HCT116 (cell line): ENCODE results near the gene DNAJB9. TPM values are rescaled to one million over a fixed set of nuclear protein-coding genes. Genes with fewer than 3 reads are reported as not detected.

ENCODE experiments used
- ATAC-seq: fragments of 200-7000 bp; cut with Tn5 transposase; 2 replicates; pipeline ENCODE4 v1.9.1; 2020; ENCODE audit warnings: mild to moderate bottlenecking, moderate library complexity
- BruUV-seq: library from RNA; stranded (reverse); fragments of 400-500 nt; replicated peaks from 2 replicates; lab custom pipeline; 2021; lab: Mats Ljungman, UMichigan
- CTCF ChIA-PET: fragments of 300-600 bp; sonication (Branson Sonifier 250); formaldehyde crosslinking; loops from one replicate; lab custom pipeline; 2021; ENCODE audit warnings: antibody characterized with exemption; lab: Charles Lee
- POLR2A ChIA-PET: fragments of 300-600, 350-600 bp; sonication (Branson Sonifier 250); formaldehyde crosslinking; loops from one replicate; lab custom pipeline; 2021; ENCODE audit warnings: antibody characterized with exemption; lab: Charles Lee
- RAD21 ChIA-PET, 2 experiments: fragments of 300-600 bp; sonication (Branson Sonifier 250); formaldehyde crosslinking; loops; one replicate each; lab custom pipeline; 2023; ENCODE audit warnings: low total read pairs in 2 of 2; ENCODE audit not compliant: uncharacterized antibody in 2 of 2, unreplicated experiment in 2 of 2, low non-redundant PET in 1 of 2; lab: Charles Lee
- DNase-seq: peaks from one replicate; pipeline ENCODE4 v3.0.0-alpha.2; 2010; ENCODE audit warnings: low read depth, low spot score
- H2AFZ ChIP-seq: fragments of 200-600 bp; shearing (Covaris generic), sonication (generic); 2 replicates; pipeline ENCODE4 v1.6.1; 2017; ENCODE audit warnings: low read depth, mixed run types, mixed read lengths, antibody characterized with exemption, low read length; ENCODE audit not compliant: poor library complexity, severe bottlenecking
- H3K27ac ChIP-seq: 2 replicates; pipeline ENCODE4 v1.5.1; 2012; ENCODE audit warnings: low read depth, low read length
- H3K27me3 ChIP-seq: fragments of 200-600 bp; sonication (generic); 2 replicates; pipeline ENCODE4 v1.6.1; 2016; ENCODE audit warnings: mixed run types, low read length, mixed read lengths; ENCODE audit not compliant: insufficient read depth
- H3K36me3 ChIP-seq, 2 experiments: fragments of 200-500 bp in 1 of 2; fragments of 200-600 bp in 1 of 2; sonication (Bioruptor generic) in 1 of 2; sonication (generic) in 1 of 2; 2 replicates each; pipeline versions ENCODE4 v1.5.1 to v1.6.1; 2014 to 2016; ENCODE audit warnings: low read length in 2 of 2, inconsistent platforms in 1 of 2, mixed read lengths in 1 of 2, mixed run types in 1 of 2; ENCODE audit not compliant: insufficient read depth in 2 of 2, control insufficient read depth in 1 of 2
- H3K4me1 ChIP-seq, 2 experiments: fragments of 200-600 bp in 1 of 2; sonication (generic) in 1 of 2; 2 replicates each; pipeline versions ENCODE4 v1.5.1 to v1.6.1; 2012 to 2017; ENCODE audit warnings: low read length in 2 of 2, inconsistent platforms in 1 of 2, mild to moderate bottlenecking in 1 of 2, mixed read lengths in 1 of 2, mixed run types in 1 of 2, moderate library complexity in 1 of 2; ENCODE audit not compliant: insufficient read depth in 2 of 2, control insufficient read depth in 1 of 2
- H3K4me2 ChIP-seq: fragments of 200-600 bp; sonication (generic); 2 replicates; pipeline ENCODE4 v1.6.1; 2017; ENCODE audit warnings: mixed run types, low read length, mixed read lengths
- H3K4me3 ChIP-seq, 2 experiments: fragments of 200-600 bp in 1 of 2; sonication (generic) in 1 of 2; replicated peaks in 1 of 2; 2 replicates each; pipeline ENCODE4 v1.5.1; 2011 to 2016; ENCODE audit warnings: low read length in 2 of 2, control low read depth in 1 of 2, low read depth in 1 of 2, mild to moderate bottlenecking in 1 of 2, mixed read lengths in 1 of 2, mixed run types in 1 of 2
- H3K79me2 ChIP-seq: fragments of 200-600 bp; sonication (generic); 2 replicates; pipeline ENCODE4 v1.6.1; 2017; ENCODE audit warnings: mild to moderate bottlenecking, mixed run types, low read length, moderate library complexity, mixed read lengths; ENCODE audit not compliant: insufficient read depth
- H3K9ac ChIP-seq: fragments of 200-600 bp; sonication (generic); 2 replicates; pipeline ENCODE4 v1.6.1; 2016; ENCODE audit warnings: low read length, mixed read lengths
- H3K9me2 ChIP-seq: fragments of 200-600 bp; sonication (generic), shearing (Covaris generic); 2 replicates; pipeline ENCODE4 v1.6.1; 2017; ENCODE audit warnings: mixed run types, mild to moderate bottlenecking, moderate library complexity; ENCODE audit not compliant: insufficient read depth
- H3K9me3 ChIP-seq, 2 experiments: fragments of 200-500 bp in 1 of 2; fragments of 200-600 bp in 1 of 2; sonication (Bioruptor generic) in 1 of 2; sonication (generic) in 1 of 2; 2 replicates each; pipeline ENCODE4 v1.6.1; 2014 to 2017; ENCODE audit warnings: low read length in 2 of 2, mixed read lengths in 2 of 2, inconsistent platforms in 1 of 2, low read depth in 1 of 2, mild to moderate bottlenecking in 1 of 2, mixed run types in 1 of 2, moderate library complexity in 1 of 2; ENCODE audit not compliant: control insufficient read depth in 1 of 2, insufficient read depth in 1 of 2
- H4K20me1 ChIP-seq: fragments of 200-600 bp; sonication (generic), shearing (Covaris generic); 2 replicates; pipeline ENCODE4 v1.6.1; 2017; ENCODE audit warnings: mixed run types, mild to moderate bottlenecking, moderate library complexity; ENCODE audit not compliant: insufficient read depth
- ATF3 ChIP-seq: IDR thresholded peaks from 2 replicates; pipeline ENCODE4 v1.6.1; 2012
- CTCF ChIP-seq, 3 experiments: fragments of 200-600 bp in 1 of 3; sonication (generic) in 1 of 3; IDR thresholded peaks in 2 of 3; conservative IDR thresholded peaks in 1 of 3; 2 replicates each; pipeline ENCODE4 v1.5.1; 2012 to 2017; ENCODE audit warnings: low read depth in 2 of 3, low read length in 2 of 3, antibody characterized with exemption in 1 of 3, borderline replicate concordance in 1 of 3, control low read depth in 1 of 3, mild to moderate bottlenecking in 1 of 3, mixed read lengths in 1 of 3, mixed run types in 1 of 3, moderate library complexity in 1 of 3; ENCODE audit not compliant: insufficient read depth in 1 of 3
- EGR1 ChIP-seq: IDR thresholded peaks from 2 replicates; pipeline ENCODE4 v1.6.1; 2012; ENCODE audit warnings: low read depth
- ELF1 ChIP-seq: IDR thresholded peaks from 2 replicates; pipeline ENCODE4 v1.6.1; 2012; ENCODE audit warnings: low read depth, borderline replicate concordance
- EZH2 ChIP-seq: fragments of 200-600 bp; sonication (generic); IDR thresholded peaks from 2 replicates; pipeline ENCODE4 v1.6.1; 2017; ENCODE audit warnings: antibody characterized with exemption, mixed run types
- EZH2phosphoT487 ChIP-seq: fragments of 200-600 bp; IDR thresholded peaks from 2 replicates; pipeline ENCODE4 v1.6.1; 2018; ENCODE audit warnings: antibody characterized with exemption, borderline replicate concordance
- JUND ChIP-seq: IDR thresholded peaks from 2 replicates; pipeline ENCODE4 v1.6.1; 2012
- MAX ChIP-seq: IDR thresholded peaks from 2 replicates; pipeline ENCODE4 v1.6.1; 2012
- POLR2A ChIP-seq: IDR thresholded peaks from 2 replicates; pipeline ENCODE4 v1.7.0; 2011; ENCODE audit warnings: borderline replicate concordance; ENCODE audit not compliant: insufficient read depth, insufficient read length; ENCODE audit errors: extremely low read depth
- POLR2AphosphoS5 ChIP-seq: IDR thresholded peaks from 2 replicates; pipeline ENCODE4 v1.6.1; 2011; ENCODE audit warnings: mild to moderate bottlenecking, low read depth, low read length, moderate library complexity
- REST ChIP-seq: IDR thresholded peaks from 2 replicates; pipeline ENCODE4 v1.6.1; 2012; ENCODE audit warnings: low read depth
- SRF ChIP-seq: IDR thresholded peaks from 2 replicates; pipeline ENCODE4 v1.6.1; 2012; ENCODE audit warnings: low read depth
- YY1 ChIP-seq: IDR thresholded peaks from 2 replicates; pipeline ENCODE4 v1.6.1; 2011; ENCODE audit warnings: low read length, low read depth, moderate library complexity, mild to moderate bottlenecking; ENCODE audit not compliant: insufficient replicate concordance; ENCODE audit errors: extremely low read depth
- ZBTB33 ChIP-seq: IDR thresholded peaks from 2 replicates; pipeline ENCODE4 v1.6.1; 2011; ENCODE audit warnings: mild to moderate bottlenecking, low read length, moderate library complexity; ENCODE audit not compliant: insufficient replicate concordance; ENCODE audit errors: extremely low read depth
- ZFX ChIP-seq: fragments of 450-650 bp; IDR thresholded peaks from 2 replicates; pipeline ENCODE4 v1.6.1; 2017
- intact Hi-C: fragments of 100-400 bp; cut with micrococcal nuclease; formaldehyde crosslinking; loops from 2 replicates; pipeline ENCODE4 v1.10.0; 2022
- total RNA-seq: library from RNA; stranded (reverse); gene quantifications from one replicate; pipeline ENCODE4 v1.2.1, GENCODE V29; 2021; ENCODE audit not compliant: unreplicated experiment

The DNAJB9 gene
- total RNA-seq, 1 experiment from 2014 or later = 10.1 TPM

- no peaks in the 10 kb centered on the region for H3K27me3 ChIP-seq
- H3K4me1 ChIP-seq = no peaks in the 10 kb centered on the region
- no peaks in the 10 kb centered on the region for H3K36me3 ChIP-seq
- RAD21 ChIA-PET = no interaction called here
- no peaks in the 10 kb centered on the region for H3K79me2 ChIP-seq
- no TSS peak for BruUV-seq
- H3K4me3 ChIP-seq = no peak overlapping the region
- CTCF ChIA-PET = no interaction called here
- DNase-seq (no peak), ATAC-seq (no peak)
- no peak overlapping the region for H3K9ac ChIP-seq
- TF ChIP-seq REST = no peak
- TF ChIP-seq EZH2 = no peak
- no peak for TF ChIP-seq ELF1
- no peak for TF ChIP-seq ATF3
- TF ChIP-seq JUND = no peak
- TF ChIP-seq POLR2A = no peak
- TF ChIP-seq CTCF (IDR thresholded peaks at IDR 0.05 in 2 of 3, conservative IDR thresholded peaks at IDR 0.05 in 1 of 3; ENCODE audit: borderline replicate concordance in 1 of 3, insufficient read depth in 1 of 3, low read depth in 2 of 3, low read length in 2 of 3) = no peak
- TF ChIP-seq ZBTB33 = no peak
- no peak for TF ChIP-seq YY1
- no peak for TF ChIP-seq EZH2phosphoT487
- TF ChIP-seq EGR1 = no peak
- TF ChIP-seq ZFX = no peak
- TF ChIP-seq MAX = no peak
- TF ChIP-seq SRF = no peak
- TF ChIP-seq POLR2AphosphoS5 = no peak
- H4K20me1 ChIP-seq = no peaks in the 10 kb centered on the region
- no peak overlapping the region for H3K4me2 ChIP-seq
- no peak overlapping the region for H2AFZ ChIP-seq
- intact Hi-C loops = no loop called here
- H3K27ac ChIP-seq = no peak overlapping the region
- POLR2A ChIA-PET = no interaction called here
- H3K9me3 ChIP-seq = no peaks in the 10 kb centered on the region
- 0 out of 2 replicates have a peak, but pooled peaks cover 3% of the 10 kb centered on the region for H3K9me2 ChIP-seq
Measured at GRCh38 chr7:108537229-108537628, 32.4 kb upstream of the DNAJB9 start.
